Body of pancreas (tissue), 4 donors: Measurements from ENCODE around the gene STK32B.

Experiments
- CTCF ChIP-seq, 7 experiments: fragments of 450-650 bp in 4 of 7; fragments of 200-600 bp in 3 of 7; sonication (generic) in 3 of 7; IDR thresholded peaks; one replicate each; pipeline ENCODE4 v1.5.1; 2016 to 2019; ENCODE audit warnings: antibody characterized with exemption in 7 of 7
- POLR2A ChIP-seq, 3 donors: fragments of 450-650 bp; IDR thresholded peaks; one replicate each; pipeline ENCODE4 v1.6.1; 2016; ENCODE audit warnings: antibody characterized with exemption in 3 of 3, mild to moderate bottlenecking in 2 of 3

- TF ChIP-seq CTCF (IDR thresholded peaks at IDR 0.05) (no peak), POLR2A (IDR thresholded peaks at IDR 0.05) (no peak)
Observed at GRCh38 chr4:5124876-5125275, 73.6 kb downstream of the STK32B start.
